Stomach (tissue), 9 donors: ENCODE results near the gene ADD1. TPM values are rescaled to one million over a fixed set of nuclear protein-coding genes. Genes with fewer than 3 reads are reported as not detected.

ENCODE experiments used
- DNase-seq, 2 donors: peaks; one replicate each; pipeline versions ENCODE4 v3.0.0 to v3.0.0-alpha.2; 2013 to 2019
- H3K27ac ChIP-seq, 5 donors: fragments of 200-600 bp in 4 of 5; sonication (generic) in 4 of 5; one replicate each; pipeline ENCODE4 v1.5.1; 2013 to 2019; ENCODE audit warnings: mild to moderate bottlenecking in 1 of 5, moderate library complexity in 1 of 5
- H3K27me3 ChIP-seq, 3 donors: fragments of 200-600 bp; sonication (generic); one replicate each; pipeline ENCODE4 v1.5.1; 2017 to 2019; ENCODE audit warnings: mixed run types in 1 of 3
- H3K36me3 ChIP-seq, 4 donors: fragments of 200-600 bp; sonication (generic); 1 replicate in 3 of 4; 2 replicates in 1 of 4; pipeline ENCODE4 v1.5.1; 2016 to 2019
- H3K4me1 ChIP-seq, 4 donors: fragments of 200-600 bp; sonication (generic); one replicate each; pipeline ENCODE4 v1.5.1; 2016 to 2019
- H3K4me3 ChIP-seq, 4 donors: fragments of 200-600 bp; sonication (generic) in 3 of 4; one replicate each; pipeline ENCODE4 v1.5.1; 2016 to 2019; ENCODE audit warnings: mild to moderate bottlenecking in 1 of 4
- H3K9me3 ChIP-seq, 4 donors: fragments of 200-600 bp; sonication (generic); one replicate each; pipeline ENCODE4 v1.5.1; 2016 to 2019
- CTCF ChIP-seq, 7 experiments: fragments of 450-650 bp in 4 of 7; fragments of 200-600 bp in 3 of 7; sonication (generic) in 3 of 7; IDR thresholded peaks; one replicate each; pipeline ENCODE4 v1.5.1; 2016 to 2019; ENCODE audit warnings: antibody characterized with exemption in 7 of 7, control low read depth in 2 of 7, mild to moderate bottlenecking in 1 of 7
- EP300 ChIP-seq: sonication (generic); formaldehyde crosslinking; IDR thresholded peaks from one replicate; pipeline ENCODE4 v1.6.1; 2017; ENCODE audit warnings: antibody characterized with exemption
- POLR2A ChIP-seq, 4 donors: fragments of 450-650 bp; IDR thresholded peaks; one replicate each; pipeline ENCODE4 v1.6.1; 2016; ENCODE audit warnings: antibody characterized with exemption in 4 of 4, control low read depth in 2 of 4, mild to moderate bottlenecking in 1 of 4, moderate library complexity in 1 of 4
- POLR2AphosphoS5 ChIP-seq, 3 donors: sonication (generic); formaldehyde crosslinking; IDR thresholded peaks; one replicate each; pipeline ENCODE4 v1.6.1; 2016; ENCODE audit warnings: antibody characterized with exemption in 3 of 3
- WGBS, 5 donors: extraction: QIAGEN DNeasy Blood & Tissue Kit in 3 of 5; methylation state at CpG; one replicate each; pipeline versions ENCODE4 v1.1.5 to v1.1.7; 2013 to 2018; 5-methylcytosine and 5-hydroxymethylcytosine counted together
- intact Hi-C: fragments of 100-400 bp; cut with DNase I; formaldehyde crosslinking; loops from one replicate; pipeline ENCODE4 v1.15.1; 2023; ENCODE audit warnings: low total_unique reads
- polyA plus RNA-seq, 3 donors: library from polyadenylated mRNA; stranded (reverse); fragments of 200-250 nt; gene quantifications; one replicate each; pipeline ENCODE4 v1.2.3, GENCODE V29; 2013
- total RNA-seq, 5 donors: library from RNA; depleted of rRNA; stranded (reverse); fragments of >200 nt; gene quantifications; one replicate each; pipeline versions ENCODE4 v1.1.0 to v1.2.3, GENCODE V29; 2014 to 2016
- donor health status: healthy with polysubstance abuse.
- donor health status: Bipolar disorder and iron deficiency.
- donor health status: healthy.

Gene ADD1
- total and polyA plus RNA-seq, 8 donors: 103 to 1,174 (median 207) TPM

- Histone ChIP-seq H3K36me3 (peaks cover 28 to 76% (median 60%) of the 10 kb centered on the region in 4 donors), H3K9me3 (no peaks in the 10 kb centered on the region), H3K27ac (no peak overlapping the region), H3K4me1 (peaks cover 10 to 45% (median 23%) of the 10 kb centered on the region in 4 donors), H3K27me3 (no peaks in the 10 kb centered on the region), H3K4me3 (no peak overlapping the region)
- TF ChIP-seq EP300 (no peak), CTCF (IDR thresholded peaks at IDR 0.05) (no peak)
- DNase-seq: no peak
- intact Hi-C loops: no loop called here
- WGBS, 5 donors: 93 to 99% (median 96%) methylated on average over 3 of the region's 3 CpGs
Measured at GRCh38 chr4:2888886-2889285, 45.2 kb downstream of the ADD1 start.

GRCh38 chr4:2891294-2891693, 47.6 kb downstream of the ADD1 start:
- peaks cover 10 to 46% (median 23%) of the 10 kb centered on the region in 4 donors for H3K4me1 ChIP-seq
- H3K9me3 ChIP-seq: no peaks in the 10 kb centered on the region
- peak overlapping the region in 4 of 5 donors; percentile 30 to 50 (median 41) for H3K27ac ChIP-seq
- H3K4me3 ChIP-seq: no peak overlapping the region
- 35 to 57% (median 52%) methylated on average over 5 of the region's 5 CpGs for WGBS, 5 donors
- peak in 1 of 2 donors; percentile 71 for DNase-seq
- no peaks in the 10 kb centered on the region for H3K27me3 ChIP-seq
- TF ChIP-seq POLR2AphosphoS5 (IDR thresholded peaks at IDR 0.05) (no peak), EP300 (no peak), POLR2A (IDR thresholded peaks at IDR 0.05) (no peak), CTCF (IDR thresholded peaks at IDR 0.05) (no peak)
- intact Hi-C loops: no loop called here
- peaks cover 26 to 76% (median 60%) of the 10 kb centered on the region in 4 donors for H3K36me3 ChIP-seq

GRCh38 chr4:2893772-2894171, 50.1 kb downstream of the ADD1 start:
- H3K27ac ChIP-seq: no peak overlapping the region
- H3K4me1 ChIP-seq: peaks cover 10 to 35% (median 19%) of the 10 kb centered on the region in 4 donors
- no peaks in the 10 kb centered on the region for H3K27me3 ChIP-seq
- no peaks in the 10 kb centered on the region for H3K9me3 ChIP-seq
- intact Hi-C loops: no loop called here
- no peak for DNase-seq
- H3K36me3 ChIP-seq: peaks cover 34 to 77% (median 62%) of the 10 kb centered on the region in 4 donors
- H3K4me3 ChIP-seq: no peak overlapping the region
- no peak for TF ChIP-seq EP300
- no peak for TF ChIP-seq POLR2AphosphoS5 (IDR thresholded peaks at IDR 0.05)
- no peak for TF ChIP-seq POLR2A (IDR thresholded peaks at IDR 0.05)
- TF ChIP-seq CTCF (IDR thresholded peaks at IDR 0.05): no peak
- 31 to 47% (median 42%) methylated on average over 5 of the region's 5 CpGs for WGBS, 5 donors

- H3K4me1 ChIP-seq: peaks cover 12 to 36% (median 20%) of the 10 kb centered on the region in 4 donors
- H3K4me3 ChIP-seq: no peak overlapping the region
- no peak for DNase-seq
- peaks cover 55 to 95% (median 91%) of the 10 kb centered on the region in 4 donors for H3K36me3 ChIP-seq
- TF ChIP-seq EP300 (no peak), POLR2A (IDR thresholded peaks at IDR 0.05) (no peak), POLR2AphosphoS5 (IDR thresholded peaks at IDR 0.05) (no peak), CTCF (IDR thresholded peaks at IDR 0.05) (no peak)
- no peaks in the 10 kb centered on the region for H3K27me3 ChIP-seq
- 49 to 68% (median 56%) methylated on average over 3 of the region's 3 CpGs for WGBS, 5 donors
- H3K9me3 ChIP-seq: no peaks in the 10 kb centered on the region
- intact Hi-C loops: no loop called here
- H3K27ac ChIP-seq: no peak overlapping the region
Measured at GRCh38 chr4:2898001-2898400, 54.4 kb downstream of the ADD1 start.
